ENCODE results near the gene PDK2. TPM values are rescaled to one million over a fixed set of nuclear protein-coding genes. Genes with fewer than 3 reads are reported as not detected.

PDK2 gene
- total and polyA plus RNA-seq, 9 of the 15 experiments (the other 6 are each of a cell fraction or from before 2014, with no cell fraction given), result 0.03 to 2.5 (median 1.4) TPM

DNA sequence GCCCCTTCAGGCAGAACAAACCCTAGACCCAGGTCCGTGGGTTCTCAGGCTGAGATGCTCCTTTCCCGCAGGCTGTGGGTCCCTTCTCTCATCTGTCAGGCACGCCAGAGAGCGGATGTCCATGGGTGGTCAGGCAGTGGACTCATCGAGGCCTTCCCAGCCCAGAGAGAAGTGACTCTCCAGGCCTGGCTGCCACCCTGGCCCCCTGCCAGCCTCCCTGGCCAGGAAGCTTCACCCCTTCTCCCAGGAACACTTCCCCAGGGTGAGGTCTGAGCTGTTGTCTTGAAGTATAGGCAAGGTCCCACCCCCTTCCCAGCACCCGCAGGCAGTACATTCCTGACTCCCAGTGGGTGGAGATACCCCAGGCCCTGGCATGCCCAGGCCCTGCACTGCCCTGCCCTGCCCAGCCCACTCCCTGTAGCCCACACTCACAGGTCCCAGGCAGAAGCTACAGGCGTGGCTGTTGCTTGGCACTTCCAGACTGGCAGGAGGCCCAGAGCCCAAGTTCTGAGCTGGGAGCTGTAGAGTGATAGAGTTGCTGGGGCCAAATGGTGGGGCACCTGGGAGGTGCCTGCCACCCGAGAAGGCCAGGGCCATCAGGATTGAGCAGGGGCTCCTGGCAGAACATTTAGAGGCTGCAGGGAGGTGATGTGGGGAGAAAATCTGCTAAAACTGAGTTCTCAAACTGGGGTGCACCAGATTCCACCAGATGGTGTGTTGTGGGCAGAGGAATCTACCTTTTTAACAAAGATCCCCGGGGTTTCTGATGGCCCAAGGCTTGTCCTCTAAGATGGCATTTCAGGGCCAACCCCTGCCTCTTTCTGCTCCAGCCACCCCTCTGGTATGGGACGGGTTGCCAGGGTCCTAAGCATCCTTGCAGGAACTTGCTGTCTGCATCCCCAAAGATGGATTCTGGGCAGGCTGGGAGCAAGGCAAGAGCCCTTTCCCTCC is 32.6 kb upstream of the PDK2 start (continued):
- TF ChIP-seq, protein P1, sequence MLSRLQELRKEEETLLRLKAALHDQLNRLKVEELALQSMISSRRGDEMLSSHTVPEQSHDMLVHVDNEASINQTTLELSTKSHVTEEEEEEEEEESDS (CRISPR knock-in tag; IDR thresholded peaks at IDR 0.05), result no peak
- TF ChIP-seq EZH2 (IDR thresholded peaks at IDR 0.05; ENCODE audit: borderline replicate concordance, low read depth, low read length), result no peak
- TF ChIP-seq KLF10 (CRISPR knock-in tag; IDR thresholded peaks at IDR 0.05), result no peak
- no peak for TF ChIP-seq ZNF436 (CRISPR knock-in tag; IDR thresholded peaks at IDR 0.05)

DNA sequence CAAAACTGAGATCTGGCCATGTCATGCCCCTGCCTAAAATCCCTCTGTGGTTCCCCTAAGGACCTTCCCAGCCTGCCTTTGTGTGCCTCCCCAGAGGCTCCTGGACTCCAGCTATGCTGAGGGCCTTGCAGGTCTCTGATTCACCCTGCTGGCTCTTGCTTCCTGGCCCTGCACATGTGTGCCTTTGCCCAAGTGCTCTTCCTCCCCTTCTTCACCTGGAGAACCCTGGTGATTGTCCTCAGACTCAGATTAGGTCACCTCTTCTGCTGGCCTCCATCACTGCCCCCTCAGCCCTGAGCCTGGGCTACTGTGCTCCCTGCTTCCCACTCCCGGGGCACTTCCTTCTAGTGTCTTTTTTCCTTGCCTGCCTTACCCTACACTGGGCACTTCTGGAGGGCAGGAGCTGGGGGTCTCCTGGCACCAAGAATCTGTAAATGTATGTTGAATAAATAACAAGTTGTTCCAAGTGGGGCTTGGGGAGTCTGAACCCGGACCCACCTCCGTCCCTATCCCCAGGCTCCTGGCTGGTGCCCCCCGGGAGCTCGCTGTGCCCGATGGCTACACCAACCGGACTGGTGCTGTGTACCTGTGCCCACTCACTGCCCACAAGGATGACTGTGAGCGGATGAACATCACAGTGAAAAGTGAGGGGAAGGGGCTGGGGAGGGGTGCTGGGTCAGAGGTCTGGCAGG is 31.4 kb upstream of the PDK2 start:
- 4% methylated on average over 8 of the region's 8 CpGs for WGBS (ENCODE audit: insufficient coverage, low coverage, missing lambda C conversion rate)
- Histone ChIP-seq H2AFZ (ENCODE audit: low read depth, low read length) (no peak overlapping the region), H3K4me2 (ENCODE audit: insufficient read depth, low read length) (no peak overlapping the region), H4K20me1 (replicated peaks; ENCODE audit: control insufficient read depth, insufficient read depth, low read length) (peaks cover 3% of the 10 kb centered on the region; the same call in 1 of the 2 replicates), H3K9me3 (replicated peaks; ENCODE audit: control insufficient read depth, insufficient read depth, low read depth, low read length) (no peaks in the 10 kb centered on the region), H3K4me3 (no peak overlapping the region), H3K36me3 (ENCODE audit: control insufficient read depth, insufficient read depth, low read length) (no peaks in the 10 kb centered on the region), H3K9me1 (ENCODE audit: control insufficient read depth, insufficient read depth, low read length) (no peaks in the 10 kb centered on the region), H3K9ac (ENCODE audit: insufficient read depth in 1 of 2, low read depth in 2 of 2, low read length in 2 of 2) (no peak overlapping the region), H3K4me1 (replicated peaks in 1 of 2; ENCODE audit: control insufficient read depth in 2 of 2, insufficient read depth in 2 of 2, low read length in 2 of 2) (peaks cover 0 to 4% of the 10 kb centered on the region in 2 experiments; a peak in 1 of 5 replicates), H3K27ac (ENCODE audit: extremely low read depth, low read depth, low read length) (no peak overlapping the region), H3K79me2 (ENCODE audit: control insufficient read depth, insufficient read depth, low read length) (no peaks in the 10 kb centered on the region), H3K27me3 (ENCODE audit: control insufficient read depth in 2 of 2, insufficient read depth in 2 of 2, low read length in 2 of 2) (peaks cover 6 to 31% of the 10 kb centered on the region in 2 experiments)
- CTCF ChIA-PET (ENCODE audit: low intra/inter-chr PET ratio), result no interaction called here
- in situ Hi-C loops (cut with MboI) (no loop called here), intact Hi-C loops (cut with micrococcal nuclease) (no loop called here)
- BruUV-seq (replicated peaks), result no TSS peak
- DNase-seq (ENCODE audit: extremely low read depth in 1 of 4, low spot score in 3 of 4) (no peak), FAIRE-seq (no peak), ATAC-seq (no peak)
- POLR2A ChIA-PET, result interaction anchor here (0.6 kb wide), 1 partner anchor 13 kb away, joined by 3 read pairs; no protein-coding TSS in a partner anchor
- TF ChIP-seq MTA1 (IDR thresholded peaks at IDR 0.05; ENCODE audit: borderline replicate concordance) (no peak), ZNF212 (CRISPR knock-in tag; IDR thresholded peaks at IDR 0.05) (no peak), ZBTB8A (IDR thresholded peaks at IDR 0.05; ENCODE audit: partially characterized antibody) (no peak), ZNF165 (CRISPR knock-in tag; IDR thresholded peaks at IDR 0.05; ENCODE audit: borderline replicate concordance) (no peak), ZNF143 (CRISPR knock-in tag; IDR thresholded peaks at IDR 0.05) (no peak), CTBP1 (IDR thresholded peaks at IDR 0.05; ENCODE audit: borderline replicate concordance) (no peak), GABPB2 (CRISPR knock-in tag; conservative IDR thresholded peaks at IDR 0.05) (no peak), U2AF1 (optimal IDR thresholded peaks at IDR 0.05; ENCODE audit: low read depth, low read length) (no peak)
- TF ChIP-seq, protein P2, sequence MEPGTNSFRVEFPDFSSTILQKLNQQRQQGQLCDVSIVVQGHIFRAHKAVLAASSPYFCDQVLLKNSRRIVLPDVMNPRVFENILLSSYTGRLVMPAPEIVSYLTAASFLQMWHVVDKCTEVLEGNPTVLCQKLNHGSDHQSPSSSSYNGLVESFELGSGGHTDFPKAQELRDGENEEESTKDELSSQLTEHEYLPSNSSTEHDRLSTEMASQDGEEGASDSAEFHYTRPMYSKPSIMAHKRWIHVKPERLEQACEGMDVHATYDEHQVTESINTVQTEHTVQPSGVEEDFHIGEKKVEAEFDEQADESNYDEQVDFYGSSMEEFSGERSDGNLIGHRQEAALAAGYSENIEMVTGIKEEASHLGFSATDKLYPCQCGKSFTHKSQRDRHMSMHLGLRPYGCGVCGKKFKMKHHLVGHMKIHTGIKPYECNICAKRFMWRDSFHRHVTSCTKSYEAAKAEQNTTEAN (CRISPR knock-in tag; IDR thresholded peaks at IDR 0.05), result no peak
- TF ChIP-seq, protein P3, sequence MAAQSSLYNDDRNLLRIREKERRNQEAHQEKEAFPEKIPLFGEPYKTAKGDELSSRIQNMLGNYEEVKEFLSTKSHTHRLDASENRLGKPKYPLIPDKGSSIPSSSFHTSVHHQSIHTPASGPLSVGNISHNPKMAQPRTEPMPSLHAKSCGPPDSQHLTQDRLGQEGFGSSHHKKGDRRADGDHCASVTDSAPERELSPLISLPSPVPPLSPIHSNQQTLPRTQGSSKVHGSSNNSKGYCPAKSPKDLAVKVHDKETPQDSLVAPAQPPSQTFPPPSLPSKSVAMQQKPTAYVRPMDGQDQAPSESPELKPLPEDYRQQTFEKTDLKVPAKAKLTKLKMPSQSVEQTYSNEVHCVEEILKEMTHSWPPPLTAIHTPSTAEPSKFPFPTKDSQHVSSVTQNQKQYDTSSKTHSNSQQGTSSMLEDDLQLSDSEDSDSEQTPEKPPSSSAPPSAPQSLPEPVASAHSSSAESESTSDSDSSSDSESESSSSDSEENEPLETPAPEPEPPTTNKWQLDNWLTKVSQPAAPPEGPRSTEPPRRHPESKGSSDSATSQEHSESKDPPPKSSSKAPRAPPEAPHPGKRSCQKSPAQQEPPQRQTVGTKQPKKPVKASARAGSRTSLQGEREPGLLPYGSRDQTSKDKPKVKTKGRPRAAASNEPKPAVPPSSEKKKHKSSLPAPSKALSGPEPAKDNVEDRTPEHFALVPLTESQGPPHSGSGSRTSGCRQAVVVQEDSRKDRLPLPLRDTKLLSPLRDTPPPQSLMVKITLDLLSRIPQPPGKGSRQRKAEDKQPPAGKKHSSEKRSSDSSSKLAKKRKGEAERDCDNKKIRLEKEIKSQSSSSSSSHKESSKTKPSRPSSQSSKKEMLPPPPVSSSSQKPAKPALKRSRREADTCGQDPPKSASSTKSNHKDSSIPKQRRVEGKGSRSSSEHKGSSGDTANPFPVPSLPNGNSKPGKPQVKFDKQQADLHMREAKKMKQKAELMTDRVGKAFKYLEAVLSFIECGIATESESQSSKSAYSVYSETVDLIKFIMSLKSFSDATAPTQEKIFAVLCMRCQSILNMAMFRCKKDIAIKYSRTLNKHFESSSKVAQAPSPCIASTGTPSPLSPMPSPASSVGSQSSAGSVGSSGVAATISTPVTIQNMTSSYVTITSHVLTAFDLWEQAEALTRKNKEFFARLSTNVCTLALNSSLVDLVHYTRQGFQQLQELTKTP (IDR thresholded peaks at IDR 0.05; ENCODE audit: low read depth in 1 of 2, partially characterized antibody in 2 of 2), result no peak

All from K562 (cell line).